GM13976 (cell line): ENCODE results near the gene TEKT5.
"Not testable (repeated sequence)": the region's sequence is repeated elsewhere in the genome, so short reads cannot be mapped to it uniquely, and the experiment has no call there.

ENCODE experiments used
- DNase-seq: peaks from one replicate; pipeline ENCODE4 v3.0.0; 2012; ENCODE audit warnings: low spot score
- CTCF ChIP-seq: IDR thresholded peaks from 2 replicates; pipeline ENCODE4 v1.5.1; 2012; ENCODE audit warnings: borderline replicate concordance, mild to moderate bottlenecking; ENCODE audit not compliant: insufficient read depth; ENCODE audit errors: extremely low read depth, missing control alignments, control extremely low read depth
- in situ Hi-C: fragments of 300-500 bp; cut with MboI; formaldehyde crosslinking; loops from one replicate; pipeline ENCODE4 v1.12.0; 2022; ENCODE audit warnings: low sequenced_read_pairs, mixed read lengths, inconsistent platforms; ENCODE audit not compliant: unreplicated experiment

The TEKT5 gene

GRCh38 chr16:10694830-10695229, at the start of gene TEKT5:
TEKT5 (minus strand) TSS chr16:10694930; CDS start chr16:10694873, 57 bp downstream.
- no peak for TF ChIP-seq CTCF
- in situ Hi-C loops = no loop called here
- DNase-seq = peak; percentile 27

GRCh38 chr16:10743610-10744369, 49.1 kb upstream of the TEKT5 start, which contains the start of gene NUBP1:
NUBP1 (plus strand) TSS chr16:10743842; CDS start chr16:10743864, 22 bp downstream.
- no peak for TF ChIP-seq CTCF
- in situ Hi-C loops = loop anchor here (10.0 to 25.0 kb wide), 2 partner anchors 131 to 481 kb away; partner anchors contain the start of gene CIITA
- peak; percentile 98 for DNase-seq

GRCh38 chr16:10743227-10743609, 48.5 kb upstream of the TEKT5 start:
- TF ChIP-seq CTCF = no peak
- no peak for DNase-seq
- in situ Hi-C loops = loop anchor here (10.0 to 25.0 kb wide), 2 partner anchors 132 to 481 kb away; partner anchors contain the start of gene CIITA

- DNase-seq = no peak
- TF ChIP-seq CTCF = no peak
- in situ Hi-C loops = loop anchor here (10.0 to 25.0 kb wide), 2 partner anchors 133 to 480 kb away; partner anchors contain the start of gene CIITA
Measured at GRCh38 chr16:10741844-10742243, 47.1 kb upstream of the TEKT5 start.

GRCh38 chr16:10741249-10741648, 46.5 kb upstream of the TEKT5 start:
- in situ Hi-C loops = loop anchor here (10.0 to 25.0 kb wide), 2 partner anchors 134 to 479 kb away; partner anchors contain the start of gene CIITA
- DNase-seq = not testable (repeated sequence)

- in situ Hi-C loops = loop anchor here (10.0 to 25.0 kb wide), 2 partner anchors 134 to 479 kb away; partner anchors contain the start of gene CIITA
- TF ChIP-seq CTCF = no peak
- DNase-seq = no peak
Measured at GRCh38 chr16:10740845-10741208, 46.1 kb upstream of the TEKT5 start.

- DNase-seq = no peak
- in situ Hi-C loops = loop anchor here (10.0 to 25.0 kb wide), 2 partner anchors 135 to 478 kb away; partner anchors contain the start of gene CIITA
- no peak for TF ChIP-seq CTCF
Measured at GRCh38 chr16:10740000-10740844, 45.5 kb upstream of the TEKT5 start.
